CD4-positive, alpha-beta T cell (primary cell): ENCODE data around the gene ARSG. TPM values are rescaled to one million over a fixed set of nuclear protein-coding genes. Genes with fewer than 3 reads are reported as not detected.
"Not testable (repeated sequence)": the region's sequence is repeated elsewhere in the genome, so short reads cannot be mapped to it uniquely, and the experiment has no call there.

Experiments used
- ATAC-seq: fragments of 200-7000 bp; cut with Tn5 transposase; one replicate; pipeline ENCODE4 v1.10.0; 2022; ENCODE audit warnings: mild to moderate bottlenecking; ENCODE audit not compliant: poor library complexity
- CTCF ChIA-PET: fragments of 350-600 bp; sonication (Branson Sonifier 250); formaldehyde crosslinking; loops from one replicate; lab custom pipeline; 2021; ENCODE audit warnings: antibody characterized with exemption, inconsistent platforms; lab: Charles Lee
- POLR2A ChIA-PET: fragments of 350-600 bp; sonication (Branson Sonifier 250); formaldehyde crosslinking; loops from one replicate; lab custom pipeline; 2021; ENCODE audit warnings: antibody characterized with exemption, inconsistent platforms; lab: Charles Lee
- DNase-seq, 14 experiments: peaks; one replicate each; pipeline ENCODE4 v3.0.0-alpha.2; 2013 to 2020; ENCODE audit warnings: mixed read lengths in 2 of 14
- H3K27ac ChIP-seq, 2 donors: one replicate each; pipeline versions ENCODE4 v1.5.1 to v1.7.0; 2013; ENCODE audit warnings: low read length in 2 of 2, low read depth in 1 of 2, mild to moderate bottlenecking in 1 of 2
- H3K27me3 ChIP-seq, 2 experiments: 1 replicate in 1 of 2; 2 replicates in 1 of 2; pipeline versions ENCODE4 v1.6.1 to v1.7.0; 2013; ENCODE audit warnings: low read length in 2 of 2, control low read depth in 1 of 2, mild to moderate bottlenecking in 1 of 2, moderate library complexity in 1 of 2; ENCODE audit not compliant: insufficient read depth in 2 of 2, control insufficient read depth in 1 of 2
- H3K36me3 ChIP-seq: one replicate; pipeline ENCODE4 v1.6.1; 2013; ENCODE audit warnings: low read length, control low read depth; ENCODE audit not compliant: insufficient read depth
- H3K4me1 ChIP-seq: one replicate; pipeline ENCODE4 v1.6.1; 2013; ENCODE audit warnings: low read length, control low read depth; ENCODE audit not compliant: insufficient read depth
- H3K4me3 ChIP-seq: one replicate; pipeline ENCODE4 v1.5.1; 2013; ENCODE audit warnings: mild to moderate bottlenecking, low read length, moderate library complexity
- H3K9me3 ChIP-seq, 2 experiments: 1 replicate in 1 of 2; 2 replicates in 1 of 2; pipeline versions ENCODE4 v1.6.1 to v1.7.0; 2013; ENCODE audit warnings: low read length in 2 of 2, mild to moderate bottlenecking in 2 of 2, control low read depth in 1 of 2, moderate library complexity in 1 of 2; ENCODE audit not compliant: control insufficient read depth in 1 of 2, insufficient read depth in 1 of 2
- H3K27ac Mint-ChIP-seq: one replicate; pipeline ENCODE4 v1.8.0; 2020; ENCODE audit warnings: mixed read lengths
- H3K27me3 Mint-ChIP-seq: one replicate; pipeline ENCODE4 v1.8.0; 2021; ENCODE audit warnings: mixed read lengths
- H3K36me3 Mint-ChIP-seq: one replicate; pipeline ENCODE4 v1.8.0; 2021; ENCODE audit warnings: low read depth, mixed read lengths
- H3K4me1 Mint-ChIP-seq: one replicate; pipeline ENCODE4 v1.8.0; 2021; ENCODE audit warnings: low read depth, mixed read lengths
- H3K4me3 Mint-ChIP-seq: one replicate; pipeline ENCODE4 v1.8.0; 2020; ENCODE audit warnings: mild to moderate bottlenecking, mixed read lengths
- H3K9me3 Mint-ChIP-seq: one replicate; pipeline ENCODE4 v1.8.0; 2020; ENCODE audit warnings: mixed read lengths
- intact Hi-C, 2 experiments: fragments of 100-400 bp; cut with DNase I in 1 of 2; cut with micrococcal nuclease in 1 of 2; formaldehyde crosslinking; loops; one replicate each; pipeline versions ENCODE4 v1.15.1 to v1.9.0; 2023 to 2025; cut with DNase I, micrococcal nuclease
- total RNA-seq, 174 experiments: library from RNA in 2 of 174; stranded (reverse) in 2 of 174; gene quantifications; one replicate each; pipeline ENCODE4 v1.2.3 and lab custom pipeline; 2021 to 2026
- TF ChIP-seq, protein P1 (sequence below): fragments of 200-600 bp; IDR thresholded peaks from one replicate; pipeline ENCODE4 v1.8.0; 2022; ENCODE audit warnings: antibody characterized with exemption, mild to moderate bottlenecking

ARSG gene
- total RNA-seq, 2 experiments from 2014 or later = 13.8 to 16.0 TPM

DNA sequence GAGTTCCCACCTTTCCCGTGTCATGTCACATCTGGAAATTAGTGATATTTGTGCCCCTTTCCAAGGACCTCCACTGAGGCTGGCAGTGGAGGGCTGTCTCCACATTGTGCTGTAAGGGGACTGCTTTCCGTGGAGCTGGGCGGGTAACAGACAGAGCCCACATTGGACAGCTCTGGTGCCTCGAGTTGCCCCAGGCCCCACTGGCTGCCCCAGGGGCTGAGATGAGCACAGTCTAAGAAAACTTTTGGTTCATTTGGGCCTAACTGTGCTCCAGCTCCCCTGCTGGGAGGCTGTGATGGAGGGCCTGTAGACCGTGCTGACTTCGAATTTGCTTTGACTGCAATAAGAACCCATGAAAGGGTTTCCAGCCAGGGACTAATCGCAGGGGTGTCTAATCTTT, 38.0 kb downstream of the ARSG start:
- POLR2A ChIA-PET = interaction anchor here (2.0 kb wide), 1 partner anchor 37 kb away, joined by 4 read pairs; no protein-coding TSS in a partner anchor
- TF ChIP-seq, protein P1, sequence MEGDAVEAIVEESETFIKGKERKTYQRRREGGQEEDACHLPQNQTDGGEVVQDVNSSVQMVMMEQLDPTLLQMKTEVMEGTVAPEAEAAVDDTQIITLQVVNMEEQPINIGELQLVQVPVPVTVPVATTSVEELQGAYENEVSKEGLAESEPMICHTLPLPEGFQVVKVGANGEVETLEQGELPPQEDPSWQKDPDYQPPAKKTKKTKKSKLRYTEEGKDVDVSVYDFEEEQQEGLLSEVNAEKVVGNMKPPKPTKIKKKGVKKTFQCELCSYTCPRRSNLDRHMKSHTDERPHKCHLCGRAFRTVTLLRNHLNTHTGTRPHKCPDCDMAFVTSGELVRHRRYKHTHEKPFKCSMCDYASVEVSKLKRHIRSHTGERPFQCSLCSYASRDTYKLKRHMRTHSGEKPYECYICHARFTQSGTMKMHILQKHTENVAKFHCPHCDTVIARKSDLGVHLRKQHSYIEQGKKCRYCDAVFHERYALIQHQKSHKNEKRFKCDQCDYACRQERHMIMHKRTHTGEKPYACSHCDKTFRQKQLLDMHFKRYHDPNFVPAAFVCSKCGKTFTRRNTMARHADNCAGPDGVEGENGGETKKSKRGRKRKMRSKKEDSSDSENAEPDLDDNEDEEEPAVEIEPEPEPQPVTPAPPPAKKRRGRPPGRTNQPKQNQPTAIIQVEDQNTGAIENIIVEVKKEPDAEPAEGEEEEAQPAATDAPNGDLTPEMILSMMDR = no peak
- Mint-ChIP-seq H3K27ac (no peak overlapping the region), H3K9me3 (peaks cover 3% of the 10 kb centered on the region), H3K36me3 (peaks cover 11% of the 10 kb centered on the region), H3K4me1 (peaks cover 27% of the 10 kb centered on the region), H3K27me3 (no peaks in the 10 kb centered on the region), H3K4me3 (no peak overlapping the region)
- Histone ChIP-seq H3K27me3 (no peaks in the 10 kb centered on the region), H3K36me3 (no peaks in the 10 kb centered on the region), H3K4me3 (no peak overlapping the region), H3K27ac (no peak overlapping the region), H3K4me1 (peaks cover 2% of the 10 kb centered on the region), H3K9me3 (peaks cover 7 to 20% of the 10 kb centered on the region in 2 experiments)
- intact Hi-C loops = no loop called here
- ATAC-seq (no peak), DNase-seq (no peak)
- CTCF ChIA-PET = no interaction called here

DNA sequence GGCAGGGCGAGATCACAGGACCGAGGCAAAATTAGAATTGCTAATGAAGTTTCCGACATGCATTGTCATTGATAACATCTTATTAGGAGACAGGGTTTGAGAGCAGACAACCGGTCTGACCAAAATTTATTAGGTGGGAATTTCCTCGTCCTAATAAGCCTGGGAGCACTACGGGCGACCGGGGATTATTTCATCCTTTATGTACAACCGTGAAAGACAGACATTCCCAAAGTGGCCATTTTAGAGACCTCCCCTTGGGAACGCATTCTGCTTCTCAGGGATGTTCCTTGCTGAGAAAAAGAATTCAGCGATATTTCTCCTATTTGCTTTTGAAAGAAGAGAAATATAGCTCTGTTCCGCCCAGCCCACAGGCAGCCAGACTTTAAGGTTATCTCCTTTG, 40.6 kb downstream of the ARSG start:
- POLR2A ChIA-PET, H3K4me1 ChIP-seq, ATAC-seq, CTCF ChIA-PET, H3K27me3 ChIP-seq, H3K36me3 ChIP-seq, H3K27me3 Mint-ChIP-seq, H3K4me3 Mint-ChIP-seq, DNase-seq, H3K9me3 Mint-ChIP-seq, H3K27ac ChIP-seq, H3K27ac Mint-ChIP-seq, H3K4me3 ChIP-seq, intact Hi-C loops: not testable (repeated sequence)
- Mint-ChIP-seq H3K4me1 (peaks cover 19% of the 10 kb centered on the region), H3K36me3 (peaks cover 11% of the 10 kb centered on the region)
- peaks cover 7 to 20% of the 10 kb centered on the region in 2 experiments for H3K9me3 ChIP-seq

DNA sequence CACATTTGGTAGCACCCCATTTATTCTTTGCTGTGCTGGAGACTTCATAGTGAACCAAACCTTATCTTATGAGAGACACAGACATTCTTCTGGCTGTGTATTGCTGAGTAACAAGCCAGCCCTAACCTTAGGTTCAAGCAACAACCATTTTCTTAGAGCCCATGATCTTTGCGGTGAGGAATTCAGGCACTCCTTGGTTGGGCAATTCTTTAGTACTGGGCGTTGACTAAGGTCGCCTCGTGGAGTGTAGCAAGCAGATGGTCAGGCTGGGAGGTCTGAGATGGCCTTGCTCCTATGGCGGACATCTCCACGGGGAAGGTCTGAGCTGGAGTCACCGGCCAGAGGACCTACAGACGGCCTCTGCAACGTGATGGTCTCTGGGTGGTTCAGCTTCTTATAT, 43.1 kb downstream of the ARSG start:
- DNase-seq (no peak), ATAC-seq (no peak)
- peaks cover 15% of the 10 kb centered on the region for H3K4me1 Mint-ChIP-seq
- peaks cover 7 to 20% of the 10 kb centered on the region in 2 experiments for H3K9me3 ChIP-seq
- H3K27me3 ChIP-seq = no peaks in the 10 kb centered on the region
- H3K36me3 Mint-ChIP-seq = peaks cover 11% of the 10 kb centered on the region
- H3K4me3 ChIP-seq = no peak overlapping the region
- TF ChIP-seq, protein P1 = no peak
- POLR2A ChIA-PET = no interaction called here
- H3K4me3 Mint-ChIP-seq = no peak overlapping the region
- CTCF ChIA-PET = no interaction called here
- H3K27ac ChIP-seq = no peak overlapping the region
- H3K36me3 ChIP-seq = no peaks in the 10 kb centered on the region
- intact Hi-C loops = no loop called here
- no peaks in the 10 kb centered on the region for H3K27me3 Mint-ChIP-seq
- no peak overlapping the region for H3K27ac Mint-ChIP-seq
- no peaks in the 10 kb centered on the region for H3K4me1 ChIP-seq
- H3K9me3 Mint-ChIP-seq = peaks cover 3% of the 10 kb centered on the region

DNA sequence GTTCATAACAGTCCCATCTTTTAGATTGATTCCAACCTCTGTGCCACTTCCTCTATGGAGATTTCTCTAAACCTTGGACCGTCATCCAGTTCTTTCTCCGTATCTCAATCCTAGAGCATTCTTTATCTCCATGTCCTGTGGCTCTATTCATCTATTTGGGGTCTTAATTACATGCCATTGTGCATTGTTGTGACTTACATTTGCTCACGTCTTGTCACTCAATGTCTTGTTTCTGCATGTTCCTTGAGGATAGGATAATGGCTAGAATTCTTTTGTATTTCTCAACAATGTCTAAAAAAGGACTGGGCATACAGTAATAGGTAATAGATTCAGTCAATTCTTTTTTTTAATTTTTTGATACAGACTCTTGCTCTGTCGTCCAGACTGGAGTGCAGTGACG, 50.2 kb downstream of the ARSG start:
- H3K4me3 Mint-ChIP-seq = no peak overlapping the region
- Histone ChIP-seq H3K27ac (no peak overlapping the region), H3K4me1 (peaks cover 41% of the 10 kb centered on the region), H3K9me3 (no peaks in the 10 kb centered on the region), H3K36me3 (no peaks in the 10 kb centered on the region), H3K4me3 (no peak overlapping the region), H3K27me3 (no peaks in the 10 kb centered on the region)
- POLR2A ChIA-PET = interaction anchor here (1.1 to 7.8 kb wide), 2 partner anchors 16 to 51 kb away, joined by 4 to 104 read pairs; partner anchors contain the start of genes ARSG and SLC16A6
- H3K9me3 Mint-ChIP-seq = no peaks in the 10 kb centered on the region
- no peak for ATAC-seq
- no peak for DNase-seq
- H3K36me3 Mint-ChIP-seq = no peaks in the 10 kb centered on the region
- intact Hi-C loops = no loop called here
- TF ChIP-seq, protein P1 = no peak
- no peaks in the 10 kb centered on the region for H3K27me3 Mint-ChIP-seq
- CTCF ChIA-PET = interaction anchor here (1.9 kb wide), 1 partner anchor 11 kb away, joined by 6 read pairs; no protein-coding TSS in a partner anchor
- H3K4me1 Mint-ChIP-seq = peaks cover 61% of the 10 kb centered on the region
- H3K27ac Mint-ChIP-seq = peak overlapping the region; percentile 12
